Activated gamma-delta T cell treated with Interleukin-2 at 50 U/mL for 16 hours (primary cell): Measurements from ENCODE around the gene NCLN.
"Not testable (repeated sequence)": the region's sequence is repeated elsewhere in the genome, so short reads cannot be mapped to it uniquely, and the experiment has no call there.

ENCODE experiments used
- DNase-seq: peaks from one replicate; pipeline ENCODE4 v3.0.0-alpha.2; 2020

Gene NCLN

GRCh38 chr19:3201072-3201700 is 15.5 kb downstream of the NCLN start:
- DNase-seq = no peak

DNA sequence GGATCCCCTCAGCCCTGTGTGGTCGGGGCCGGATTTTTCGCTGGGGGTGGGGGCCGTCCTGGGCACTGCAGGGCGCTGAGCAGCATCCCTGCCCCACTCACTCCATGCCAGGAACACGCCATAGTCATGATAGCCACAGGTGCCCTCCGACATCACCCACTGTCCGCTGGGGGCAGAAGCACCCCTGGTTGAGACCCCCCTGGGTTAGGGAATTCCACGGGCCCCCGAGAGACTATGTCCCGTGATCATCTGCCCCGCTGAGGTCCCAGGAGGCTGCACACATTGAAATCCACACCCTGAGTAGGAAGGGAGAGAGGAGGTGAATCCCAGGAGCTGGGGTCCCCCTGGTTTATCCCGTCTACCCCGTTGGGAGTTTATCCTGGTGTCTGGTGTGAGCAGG is 16.2 kb downstream of the NCLN start:
- no peak for DNase-seq

- no peak for DNase-seq
Measured at GRCh38 chr19:3202346-3202745, 16.6 kb downstream of the NCLN start.

DNA sequence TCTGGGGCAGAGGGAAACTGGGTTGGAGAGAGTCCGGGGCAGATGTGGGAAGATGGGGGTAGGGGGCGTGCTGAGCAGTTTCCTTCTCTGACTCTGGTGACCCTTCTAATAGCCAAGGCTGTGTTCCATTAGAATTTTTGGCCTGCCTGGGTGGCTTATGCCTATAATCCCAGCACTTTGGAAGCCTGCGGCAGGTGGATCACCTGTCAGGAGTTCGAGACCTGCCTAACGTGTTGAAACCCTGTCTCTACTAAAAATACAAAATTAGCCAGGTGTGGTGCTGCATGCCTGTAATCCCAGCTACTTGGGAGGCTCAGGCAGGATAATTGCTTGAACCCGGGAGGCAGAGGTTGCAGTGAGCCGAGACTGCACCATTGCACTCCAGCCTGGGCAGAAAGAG is 17.2 kb downstream of the NCLN start:
- not testable (repeated sequence) for DNase-seq

- DNase-seq = no peak
Measured at GRCh38 chr19:3203805-3204645, 18.3 kb downstream of the NCLN start.

DNA sequence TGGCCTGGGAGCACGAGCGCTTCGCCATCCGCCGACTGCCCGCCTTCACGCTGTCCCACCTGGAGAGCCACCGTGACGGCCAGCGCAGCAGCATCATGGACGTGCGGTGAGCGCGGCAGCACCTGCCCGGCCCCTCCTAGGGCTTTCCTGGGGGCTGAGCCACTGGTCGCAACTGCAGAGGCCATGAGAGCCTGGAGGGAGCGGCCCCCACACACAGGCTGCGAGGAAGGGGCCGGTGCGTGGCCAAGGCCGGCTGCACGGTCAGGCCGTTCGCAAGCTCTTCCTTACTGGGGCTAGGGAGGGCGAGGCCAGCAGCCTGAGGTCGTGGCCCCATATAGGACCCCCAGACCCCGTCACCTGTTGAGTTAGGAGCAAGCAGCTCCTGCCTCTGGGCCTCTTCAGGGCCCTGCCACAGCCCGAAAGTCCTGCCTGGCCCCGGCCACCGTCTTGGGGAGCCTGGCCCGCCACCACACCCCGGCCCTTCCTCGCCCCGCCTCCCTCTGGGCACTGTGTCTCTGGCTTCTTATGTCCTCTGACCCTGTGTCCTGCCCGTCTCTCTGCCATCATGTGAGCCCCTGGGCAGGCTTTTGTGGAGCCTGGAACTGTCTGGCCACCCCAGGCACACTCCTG is 19.0 kb downstream of the NCLN start:
- DNase-seq = no peak

- DNase-seq = no peak
Measured at GRCh38 chr19:3206216-3206953, 20.7 kb downstream of the NCLN start.

DNA sequence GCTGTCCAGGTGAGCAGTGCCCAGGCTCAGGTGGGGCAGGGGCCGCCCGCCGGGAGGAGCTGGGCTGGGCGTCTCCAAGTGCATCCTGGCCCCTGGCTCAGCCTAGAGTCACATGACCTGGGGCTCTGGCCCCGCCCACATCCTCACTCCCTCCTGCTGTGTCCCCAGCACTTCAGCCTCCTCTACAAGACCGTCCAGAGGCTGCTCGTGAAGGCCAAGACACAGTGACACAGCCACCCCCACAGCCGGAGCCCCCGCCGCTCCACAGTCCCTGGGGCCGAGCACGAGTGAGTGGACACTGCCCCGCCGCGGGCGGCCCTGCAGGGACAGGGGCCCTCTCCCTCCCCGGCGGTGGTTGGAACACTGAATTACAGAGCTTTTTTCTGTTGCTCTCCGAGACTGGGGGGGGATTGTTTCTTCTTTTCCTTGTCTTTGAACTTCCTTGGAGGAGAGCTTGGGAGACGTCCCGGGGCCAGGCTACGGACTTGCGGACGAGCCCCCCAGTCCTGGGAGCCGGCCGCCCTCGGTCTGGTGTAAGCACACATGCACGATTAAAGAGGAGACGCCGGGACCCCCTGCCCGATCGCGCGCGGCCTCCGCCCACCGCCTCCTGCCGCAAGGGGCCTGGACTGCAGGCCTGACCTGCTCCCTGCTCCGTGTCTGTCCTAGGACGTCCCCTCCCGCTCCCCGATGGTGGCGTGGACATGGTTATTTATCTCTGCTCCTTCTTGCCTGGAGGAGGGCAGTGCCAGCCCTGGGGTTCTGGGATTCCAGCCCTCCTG is 21.9 kb downstream of the NCLN start:
- no peak for DNase-seq

DNA sequence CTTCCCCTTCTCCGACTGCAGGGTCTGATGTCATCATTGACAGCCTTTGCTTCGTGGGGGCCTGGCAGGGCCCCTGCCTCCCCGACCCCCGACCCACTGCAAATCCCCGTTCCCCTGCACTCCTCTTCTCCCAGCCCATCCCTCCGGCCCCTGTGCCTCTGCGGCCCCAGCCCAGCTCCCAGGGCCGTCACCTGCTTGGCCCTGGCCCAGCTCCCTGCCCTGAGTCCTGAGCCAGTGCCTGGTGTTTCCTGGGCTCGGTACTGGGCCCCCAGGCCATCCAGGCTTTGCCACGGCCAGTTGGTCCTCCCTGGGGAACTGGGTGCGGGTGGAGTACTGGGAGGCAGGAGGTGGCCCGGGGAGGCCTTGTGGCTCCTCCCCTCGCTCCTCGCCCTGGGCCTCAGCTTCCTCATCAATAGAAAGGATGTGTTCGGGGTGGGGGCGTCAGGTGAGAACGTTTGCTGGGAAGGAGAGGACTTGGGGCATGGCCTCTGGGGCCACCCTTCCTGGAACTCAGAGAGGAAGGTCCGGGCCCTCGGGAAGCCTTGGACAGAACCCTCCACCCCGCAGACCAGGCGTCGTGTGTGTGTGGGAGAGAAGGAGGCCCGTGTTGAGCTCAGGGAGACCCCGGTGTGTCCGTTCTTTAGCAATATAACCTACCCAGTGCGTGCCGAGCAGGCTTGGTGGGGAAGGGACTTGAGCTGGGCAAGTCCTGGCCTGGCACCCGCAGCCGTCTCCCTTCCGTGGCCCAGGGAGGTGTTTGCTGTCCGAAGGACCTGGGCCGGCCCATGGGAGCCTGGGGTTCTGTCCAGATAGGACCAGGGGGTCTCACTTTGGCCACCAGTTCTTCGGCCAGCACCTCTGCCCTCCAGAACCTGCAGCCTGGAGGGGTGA is 22.8 kb downstream of the NCLN start:
- no peak for DNase-seq

DNA sequence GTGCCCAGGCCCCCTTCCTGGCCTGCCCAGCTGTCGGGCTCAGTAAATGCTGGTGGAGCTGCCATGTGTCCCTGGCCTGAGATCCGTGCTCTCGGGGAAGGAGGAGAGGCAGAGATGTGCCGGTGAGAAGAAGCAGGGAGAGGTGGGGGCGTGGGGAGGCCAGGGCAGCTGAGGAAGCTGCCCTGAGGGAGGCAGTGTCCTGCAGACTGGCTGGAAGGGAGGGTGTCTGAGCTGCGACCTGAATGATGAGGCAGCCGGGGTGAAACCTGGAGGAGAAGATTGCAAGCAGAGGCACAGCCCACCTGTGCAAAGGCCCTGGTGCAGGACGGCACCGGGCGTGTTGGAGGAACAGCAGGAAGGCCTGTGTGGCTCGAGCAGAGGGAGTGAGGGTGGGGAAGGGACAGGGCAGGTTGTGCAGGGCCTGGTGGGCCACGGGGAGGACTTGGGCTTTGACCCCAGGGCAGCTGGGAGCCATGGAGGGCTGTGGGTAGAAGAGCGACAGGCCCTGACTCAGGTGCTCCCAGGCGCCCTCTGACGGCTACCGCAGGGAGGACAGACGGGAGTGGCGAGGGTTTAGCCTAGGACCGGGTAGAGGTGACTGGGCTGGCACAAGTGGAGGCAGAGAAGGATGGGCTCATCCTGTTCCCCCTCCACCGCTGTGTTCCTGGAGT is 24.8 kb downstream of the NCLN start:
- peak; percentile 62 for DNase-seq

- no peak for DNase-seq
Measured at GRCh38 chr19:3211191-3211590, 25.5 kb downstream of the NCLN start.

DNA sequence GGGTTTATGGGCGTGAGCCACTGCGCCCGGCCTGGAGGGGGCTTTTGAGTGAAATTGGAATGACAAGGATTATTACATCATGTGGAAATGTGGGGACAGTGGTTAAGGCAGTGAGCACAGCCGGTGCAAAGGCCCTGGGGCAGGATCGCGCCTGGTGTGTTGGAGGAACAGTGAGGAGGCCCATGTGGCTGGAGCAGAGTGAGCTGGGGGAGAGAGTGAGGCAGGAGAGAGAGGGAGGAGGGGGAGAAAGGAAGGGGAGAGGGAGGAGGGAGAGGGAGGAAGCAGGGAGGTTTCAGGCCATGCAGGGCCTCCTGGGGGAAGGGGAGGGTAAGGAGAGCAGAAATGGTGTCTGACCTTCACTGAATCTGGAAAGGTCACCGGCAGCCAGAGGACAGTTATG is 27.4 kb downstream of the NCLN start:
- DNase-seq = no peak

- DNase-seq = no peak
Measured at GRCh38 chr19:3216874-3217273, 31.1 kb downstream of the NCLN start.

DNA sequence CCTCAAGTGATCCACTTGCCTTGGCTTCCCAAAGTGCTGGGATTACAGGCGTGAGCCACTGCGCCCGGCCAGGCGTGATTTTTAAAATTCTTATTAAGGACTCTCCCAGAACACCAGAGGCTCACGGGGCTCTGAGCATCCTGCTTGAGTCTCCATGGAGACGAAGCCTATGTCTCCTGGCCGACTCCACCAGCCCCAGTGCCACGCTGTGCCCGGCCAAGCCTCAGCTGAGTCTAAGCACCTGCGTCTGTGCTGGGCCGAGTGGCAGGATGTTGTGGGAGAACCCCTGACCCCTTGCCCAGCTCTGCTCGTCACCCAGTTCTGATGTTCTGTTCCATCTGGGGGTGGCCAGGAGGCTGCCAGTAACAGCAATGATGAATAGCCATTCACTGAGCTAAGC is 34.8 kb downstream of the NCLN start:
- no peak for DNase-seq

GRCh38 chr19:3221576-3221975 is 35.8 kb downstream of the NCLN start:
- DNase-seq = not testable (repeated sequence)

GRCh38 chr19:3222709-3223108 is 37.0 kb downstream of the NCLN start:
- no peak for DNase-seq

- peak; percentile 54 for DNase-seq
Measured at GRCh38 chr19:3224346-3225168, 38.8 kb downstream of the NCLN start, which contains the start of gene CELF5. Gene CELF5 (plus strand): TSS chr19:3224661. CDS start chr19:3224740, 79 bp downstream.

DNA sequence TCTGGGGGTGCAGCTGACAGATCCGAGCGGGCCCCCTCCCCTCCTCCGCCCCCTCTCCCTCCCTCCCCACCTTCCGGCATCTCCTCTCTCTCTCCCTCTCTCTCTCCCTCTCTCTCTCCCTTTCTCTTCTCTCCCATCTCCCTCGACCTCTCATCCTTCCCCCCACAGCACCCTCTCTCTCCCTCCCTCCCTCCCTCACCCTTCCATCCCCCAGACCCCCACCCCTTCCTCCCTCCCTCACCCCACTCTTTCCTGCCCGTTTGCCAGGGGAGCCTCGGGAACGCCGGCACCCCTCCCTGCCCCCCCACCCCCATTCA is 39.4 kb downstream of the NCLN start:
- no peak for DNase-seq

DNA sequence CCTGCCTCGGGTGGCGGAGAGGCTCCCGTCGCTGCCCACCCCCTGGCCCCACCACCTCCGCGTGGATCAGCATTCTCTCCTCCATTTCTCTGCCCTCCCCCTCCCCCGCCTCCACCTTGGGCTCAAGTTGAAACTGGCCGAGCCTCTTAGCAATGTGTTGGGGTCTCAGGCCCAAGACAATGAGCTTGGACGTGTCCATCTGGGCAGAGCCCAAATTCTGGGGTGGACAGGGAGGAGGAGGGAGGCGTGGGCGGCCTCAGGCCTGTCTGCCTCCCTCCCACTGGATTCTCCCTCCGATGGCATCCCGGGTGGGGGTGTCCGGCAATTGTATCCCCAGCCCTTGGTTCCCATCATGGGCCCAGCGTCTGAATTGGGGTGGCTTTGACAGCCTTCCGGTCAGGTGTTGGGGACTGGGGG is 40.0 kb downstream of the NCLN start:
- DNase-seq = no peak

DNA sequence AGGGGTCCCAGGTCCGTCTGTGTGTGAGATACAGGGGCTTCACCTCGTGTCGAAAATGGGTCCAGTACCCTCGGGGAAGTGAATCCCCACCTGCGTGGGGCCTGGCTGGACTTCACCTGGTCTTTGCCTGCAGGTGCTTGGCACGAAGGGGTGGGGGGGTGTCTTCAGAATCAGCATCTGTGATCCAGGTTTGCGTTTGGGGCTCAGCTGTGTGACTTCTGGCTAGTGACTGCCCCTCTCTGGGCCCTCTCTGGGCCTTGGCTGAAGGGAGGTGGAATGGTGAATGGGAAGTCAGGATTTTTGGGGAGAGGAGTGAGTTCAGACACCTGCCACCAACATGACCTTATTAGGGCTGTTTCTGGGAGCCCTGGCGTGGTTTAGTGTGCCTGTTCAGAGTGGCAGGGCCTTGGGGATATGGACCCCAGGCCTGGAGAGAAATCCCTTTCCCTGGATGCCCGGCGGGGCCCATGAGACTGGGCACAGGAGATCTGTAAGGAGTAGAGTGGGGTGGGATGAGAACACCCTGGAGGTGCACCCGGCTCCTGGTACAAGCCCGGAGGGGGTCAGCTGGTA is 41.4 kb downstream of the NCLN start:
- DNase-seq = no peak
